ENCODE data around the gene FOXN3. TPM values are rescaled to one million over a fixed set of nuclear protein-coding genes. Genes with fewer than 3 reads are reported as not detected.
A peak's percentile ranks its signal among the peaks of the same experiment; 100 is the strongest.

The FOXN3 gene
- total RNA-seq, 1 experiment from 2014 or later: 125 TPM

DNA sequence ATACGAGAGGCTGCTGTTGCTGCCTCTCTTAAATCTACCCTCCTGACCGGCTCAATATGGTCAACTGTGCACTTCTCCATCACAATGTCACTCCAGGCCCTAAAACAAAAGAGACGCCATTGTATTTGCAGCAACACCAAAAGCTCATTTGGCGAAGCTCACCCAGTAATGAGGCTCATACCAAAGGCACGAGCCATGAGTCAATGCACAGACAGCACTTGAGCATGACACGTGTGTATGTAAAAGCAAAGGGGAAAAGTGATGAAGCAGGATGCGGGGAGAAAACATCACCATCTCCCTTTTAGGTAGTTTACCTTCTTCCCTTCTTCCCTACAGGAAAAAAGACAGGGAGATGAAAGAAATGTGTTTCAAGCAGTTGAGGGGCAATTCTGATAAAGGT, 150.3 kb downstream of the FOXN3 start:
- Mint-ChIP-seq H3K4me3 (no peak overlapping the region), H3K27ac (peak overlapping the region; percentile 2 to 64 (median 12); a peak in 5 of 7 replicates), H3K4me1 (peaks cover 54 to 58% of the 10 kb centered on the region in 2 experiments), H3K9me3 (no peaks in the 10 kb centered on the region), H3K36me3 (ENCODE audit: insufficient read depth in 1 of 3, low read depth in 3 of 3) (peaks cover 0 to 18% (median 6%) of the 10 kb centered on the region in 3 experiments; a peak in 5 of 7 replicates), H3K27me3 (ENCODE audit: low read depth) (no peaks in the 10 kb centered on the region)
- Histone ChIP-seq H4K8ac (replicated peaks; ENCODE audit: insufficient read length, low read depth, low read length) (no peak overlapping the region), H3K14ac (ENCODE audit: insufficient read depth, low read length) (no peak overlapping the region), H2BK120ac (ENCODE audit: low read depth, low read length, poor library complexity, severe bottlenecking) (no peak overlapping the region), H3K79me2 (ENCODE audit: insufficient read depth, low read length) (peaks cover 25% of the 10 kb centered on the region), H4K91ac (ENCODE audit: insufficient read length, low read depth, low read length) (no peak overlapping the region), H2BK12ac (ENCODE audit: insufficient read length, low read depth, low read length) (no peak overlapping the region), H3K9me3 (ENCODE audit: control insufficient read depth, low read depth, low read length) (no peaks in the 10 kb centered on the region), H3K79me1 (ENCODE audit: insufficient read depth, low read depth, low read length, poor library complexity, severe bottlenecking) (peaks cover 10% of the 10 kb centered on the region), H3K23ac (ENCODE audit: insufficient read length, low read depth, low read length) (no peak overlapping the region), H2BK15ac (ENCODE audit: low read depth, low read length) (no peak overlapping the region), H3K9ac (ENCODE audit: extremely low read depth, insufficient read length, low read length) (no peak overlapping the region), H3K27me3 (ENCODE audit: insufficient read depth, low read length) (no peaks in the 10 kb centered on the region), H3K18ac (ENCODE audit: insufficient read length, low read depth, low read length) (no peak overlapping the region), H3K4ac (ENCODE audit: low read depth, low read length) (no peak overlapping the region), H4K20me1 (ENCODE audit: control insufficient read depth, insufficient read depth, insufficient read length) (peaks cover 2% of the 10 kb centered on the region), H2AK5ac (ENCODE audit: insufficient read length, low read length) (no peak overlapping the region), H2BK5ac (ENCODE audit: insufficient read length, low read length) (no peak overlapping the region), H2BK20ac (ENCODE audit: low read depth, low read length, poor library complexity, severe bottlenecking) (no peak overlapping the region), H3K4me2 (ENCODE audit: insufficient read depth, insufficient read length, low read length) (no peak overlapping the region), H3K56ac (ENCODE audit: insufficient read length, low read depth, low read length) (no peak overlapping the region), H3T11ph (ENCODE audit: low read length) (no peak overlapping the region), H3K27ac (ENCODE audit: insufficient read length, low read depth, low read length) (no peak overlapping the region), H3K4me1 (ENCODE audit: insufficient read depth, low read length) (peaks cover 24% of the 10 kb centered on the region), H4K5ac (ENCODE audit: insufficient read length, low read depth, low read length) (no peak overlapping the region), H3K23me2 (ENCODE audit: insufficient read length, low read depth, low read length, poor library complexity, severe bottlenecking) (no peaks in the 10 kb centered on the region), H2AFZ (ENCODE audit: low read length) (no peak overlapping the region)
- WGBS (ENCODE audit: extremely low coverage, insufficient read length, low lambda C conversion rate): no CpG with 5 or more reads among the region's 7 CpGs
- no peak for DNase-seq
- TF ChIP-seq, protein P1, sequence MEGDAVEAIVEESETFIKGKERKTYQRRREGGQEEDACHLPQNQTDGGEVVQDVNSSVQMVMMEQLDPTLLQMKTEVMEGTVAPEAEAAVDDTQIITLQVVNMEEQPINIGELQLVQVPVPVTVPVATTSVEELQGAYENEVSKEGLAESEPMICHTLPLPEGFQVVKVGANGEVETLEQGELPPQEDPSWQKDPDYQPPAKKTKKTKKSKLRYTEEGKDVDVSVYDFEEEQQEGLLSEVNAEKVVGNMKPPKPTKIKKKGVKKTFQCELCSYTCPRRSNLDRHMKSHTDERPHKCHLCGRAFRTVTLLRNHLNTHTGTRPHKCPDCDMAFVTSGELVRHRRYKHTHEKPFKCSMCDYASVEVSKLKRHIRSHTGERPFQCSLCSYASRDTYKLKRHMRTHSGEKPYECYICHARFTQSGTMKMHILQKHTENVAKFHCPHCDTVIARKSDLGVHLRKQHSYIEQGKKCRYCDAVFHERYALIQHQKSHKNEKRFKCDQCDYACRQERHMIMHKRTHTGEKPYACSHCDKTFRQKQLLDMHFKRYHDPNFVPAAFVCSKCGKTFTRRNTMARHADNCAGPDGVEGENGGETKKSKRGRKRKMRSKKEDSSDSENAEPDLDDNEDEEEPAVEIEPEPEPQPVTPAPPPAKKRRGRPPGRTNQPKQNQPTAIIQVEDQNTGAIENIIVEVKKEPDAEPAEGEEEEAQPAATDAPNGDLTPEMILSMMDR (conservative IDR thresholded peaks at IDR 0.05): no peak
